Heart left ventricle (tissue), 16 donors: Measurements from ENCODE around the gene COLEC11. TPM values are rescaled to one million over a fixed set of nuclear protein-coding genes. Genes with fewer than 3 reads are reported as not detected.

ENCODE experiments used
- ATAC-seq, 4 donors: fragments of 200-7000 bp; cut with Tn5 transposase; one replicate each; pipeline ENCODE4 v1.9.1; 2020 to 2022; ENCODE audit warnings: moderate library complexity in 4 of 4, mild to moderate bottlenecking in 3 of 4, moderate number of reproducible peaks in 1 of 4
- DNase-seq, 5 donors: peaks; one replicate each; pipeline ENCODE4 v3.0.0-alpha.2; 2020
- H3K27ac ChIP-seq, 12 donors: fragments of 200-600 bp; sonication (generic) in 4 of 12; one replicate each; pipeline versions ENCODE4 v1.5.0 to v1.8.0; 2016 to 2022; ENCODE audit warnings: mild to moderate bottlenecking in 2 of 12
- H3K27me3 ChIP-seq, 9 donors: fragments of 200-600 bp; sonication (generic) in 2 of 9; one replicate each; pipeline versions ENCODE4 v1.5.1 to v1.8.0; 2016 to 2022; ENCODE audit warnings: mild to moderate bottlenecking in 3 of 9
- H3K36me3 ChIP-seq, 9 donors: fragments of 200-600 bp; sonication (generic) in 2 of 9; one replicate each; pipeline versions ENCODE4 v1.5.0 to v1.8.0; 2018 to 2022; ENCODE audit warnings: mild to moderate bottlenecking in 2 of 9
- H3K4me1 ChIP-seq, 12 donors: fragments of 200-600 bp; sonication (generic) in 4 of 12; one replicate each; pipeline versions ENCODE4 v1.5.0 to v1.8.0; 2016 to 2022; ENCODE audit warnings: mild to moderate bottlenecking in 3 of 12
- H3K4me3 ChIP-seq, 12 donors: fragments of 200-600 bp; sonication (generic) in 4 of 12; one replicate each; pipeline versions ENCODE4 v1.5.0 to v1.8.0; 2017 to 2022; ENCODE audit warnings: mild to moderate bottlenecking in 9 of 12, moderate library complexity in 4 of 12
- H3K9me3 ChIP-seq, 12 donors: fragments of 200-600 bp; sonication (generic) in 4 of 12; one replicate each; pipeline versions ENCODE4 v1.5.0 to v1.8.0; 2016 to 2022; ENCODE audit warnings: mild to moderate bottlenecking in 1 of 12
- POLR2A ChIP-seq, 2 donors: fragments of 450-650 bp; IDR thresholded peaks; one replicate each; pipeline ENCODE4 v1.6.1; 2017; ENCODE audit warnings: antibody characterized with exemption in 2 of 2, mild to moderate bottlenecking in 2 of 2, moderate library complexity in 2 of 2
- WGBS, 4 donors: extraction: QIAGEN DNeasy Blood & Tissue Kit in 2 of 4; methylation state at CpG; one replicate each; pipeline versions ENCODE4 v1.1.5 to v1.1.7; 2013 to 2018; 5-methylcytosine and 5-hydroxymethylcytosine counted together
- intact Hi-C, 10 donors: fragments of 100-400 bp; cut with DNase I; formaldehyde crosslinking; loops; one replicate each; pipeline versions ENCODE4 v1.11.1 to v1.14.2; 2022
- polyA plus RNA-seq, 2 donors: library from polyadenylated mRNA; stranded (reverse); fragments of 200-250 nt; gene quantifications; one replicate each; pipeline ENCODE4 v1.2.3, GENCODE V29; 2013
- total RNA-seq, 9 donors: library from RNA; depleted of rRNA in 2 of 9; stranded (reverse); fragments of >200 nt in 2 of 9; fragmentation: NEBNext Ultra II Directional in 3 of 9; extraction: Animal tissue kit (Norgen Biotek cat#: 25700) in 3 of 9; gene quantifications; one replicate each; pipeline versions ENCODE4 v1.1.0 to v1.2.4, GENCODE V29; 2016 to 2023
- TF ChIP-seq, protein P1 (sequence below), 12 donors: fragments of 200-600 bp; sonication (generic) in 4 of 12; IDR thresholded peaks; one replicate each; pipeline versions ENCODE4 v1.5.0 to v1.8.0; 2018 to 2022; ENCODE audit warnings: antibody characterized with exemption in 12 of 12, mild to moderate bottlenecking in 5 of 12
- donor health status: ischemic (EF 13 %, LVEDD 7.1; RV severe dilation, severe dysfunction).
- donor health status: healthy with polysubstance abuse.
- donor health status: DM: no; HTN: yes; CAD: no.
- donor health status: DM: no; HTN: no; CAD: no.
- donor health status: ischemic (EF 25% LVEDD 6.9; RV normal size, moderate dysfunction).
- donor health status: ischemic (EF 25% LVEDD 5.7; RV mildly dilated, moderate dysfunction).
- donor health status: healthy.
- donor health status: DM: yes; HTN: yes; CAD: no.
- donor health status: ischemic (EF 35%, LVEDD 5.7; RV mildly dilated, moderate dysfunction).
- donor health status: nonischemic (EF 11% LVEDD 7.7; RV severe dilation, severe dysfunction).
- donor health status: DM: yes; HTN: yes; CAD: no.
- donor health status: PGD.
- donor health status: ischemic (EF 29% LVEDD 5.4; RV normal size, mild dysfunction).
- donor health status: nonischemic (EF 23%, LVEDD 6.1; RV moderate dilation, normal function).

COLEC11 gene
- total and polyA plus RNA-seq, 11 donors = 2.3 to 12.5 (median 3.1) TPM

DNA sequence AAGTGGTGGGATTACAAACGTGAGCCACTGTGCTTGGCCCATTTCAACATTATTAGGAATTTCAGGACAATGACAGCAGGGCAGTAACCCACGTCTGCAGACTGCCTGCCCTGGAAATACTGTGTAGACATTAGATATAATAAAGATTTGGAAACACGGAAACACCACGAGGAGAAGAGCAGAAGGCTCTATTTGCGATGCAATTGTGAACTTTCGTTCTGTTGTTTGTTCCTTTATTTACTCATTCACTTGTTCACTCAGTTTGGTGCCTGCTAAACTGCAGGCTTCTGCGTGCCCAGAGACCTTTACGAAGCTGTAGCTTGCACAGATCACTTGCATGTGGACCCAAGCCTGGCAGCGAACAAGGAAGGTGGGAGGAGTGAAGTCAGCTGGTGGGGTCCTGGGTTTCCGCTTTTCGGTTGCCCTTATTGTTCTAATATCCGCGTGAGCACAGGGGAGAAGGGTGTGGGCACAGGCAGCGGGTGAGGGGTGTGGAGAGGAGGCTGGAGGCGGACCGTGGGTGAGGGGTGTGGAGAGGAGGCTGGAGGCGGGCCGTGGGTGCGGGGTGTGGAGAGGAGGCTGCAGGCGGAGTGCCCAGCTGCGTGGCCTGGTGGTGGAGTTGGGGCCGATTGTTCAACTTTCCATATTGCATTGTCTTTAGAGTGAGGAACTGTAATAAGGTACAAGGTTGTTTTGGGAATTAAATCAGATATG, 3.4 kb downstream of the COLEC11 start:
- intact Hi-C loops = loop anchor here in 3 of 10 donors (5.0 kb wide), 1 partner anchor 49 kb away; no protein-coding TSS in a partner anchor
- ATAC-seq = peak in 1 of 4 donors; percentile 40
- TF ChIP-seq, protein P1, sequence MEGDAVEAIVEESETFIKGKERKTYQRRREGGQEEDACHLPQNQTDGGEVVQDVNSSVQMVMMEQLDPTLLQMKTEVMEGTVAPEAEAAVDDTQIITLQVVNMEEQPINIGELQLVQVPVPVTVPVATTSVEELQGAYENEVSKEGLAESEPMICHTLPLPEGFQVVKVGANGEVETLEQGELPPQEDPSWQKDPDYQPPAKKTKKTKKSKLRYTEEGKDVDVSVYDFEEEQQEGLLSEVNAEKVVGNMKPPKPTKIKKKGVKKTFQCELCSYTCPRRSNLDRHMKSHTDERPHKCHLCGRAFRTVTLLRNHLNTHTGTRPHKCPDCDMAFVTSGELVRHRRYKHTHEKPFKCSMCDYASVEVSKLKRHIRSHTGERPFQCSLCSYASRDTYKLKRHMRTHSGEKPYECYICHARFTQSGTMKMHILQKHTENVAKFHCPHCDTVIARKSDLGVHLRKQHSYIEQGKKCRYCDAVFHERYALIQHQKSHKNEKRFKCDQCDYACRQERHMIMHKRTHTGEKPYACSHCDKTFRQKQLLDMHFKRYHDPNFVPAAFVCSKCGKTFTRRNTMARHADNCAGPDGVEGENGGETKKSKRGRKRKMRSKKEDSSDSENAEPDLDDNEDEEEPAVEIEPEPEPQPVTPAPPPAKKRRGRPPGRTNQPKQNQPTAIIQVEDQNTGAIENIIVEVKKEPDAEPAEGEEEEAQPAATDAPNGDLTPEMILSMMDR (IDR thresholded peaks at IDR 0.05) = no peak
- no peak for TF ChIP-seq POLR2A (IDR thresholded peaks at IDR 0.05)
- Histone ChIP-seq H3K27ac (no peak overlapping the region), H3K27me3 (peaks cover 0 to 5% (median 0%) of the 10 kb centered on the region in 9 donors), H3K9me3 (no peaks in the 10 kb centered on the region), H3K4me1 (peaks cover 0 to 14% (median 8%) of the 10 kb centered on the region in 12 donors), H3K36me3 (no peaks in the 10 kb centered on the region), H3K4me3 (no peak overlapping the region)
- WGBS, 4 donors = 71 to 83% (median 78%) methylated on average over 22 of the region's 22 CpGs
- DNase-seq = no peak

DNA sequence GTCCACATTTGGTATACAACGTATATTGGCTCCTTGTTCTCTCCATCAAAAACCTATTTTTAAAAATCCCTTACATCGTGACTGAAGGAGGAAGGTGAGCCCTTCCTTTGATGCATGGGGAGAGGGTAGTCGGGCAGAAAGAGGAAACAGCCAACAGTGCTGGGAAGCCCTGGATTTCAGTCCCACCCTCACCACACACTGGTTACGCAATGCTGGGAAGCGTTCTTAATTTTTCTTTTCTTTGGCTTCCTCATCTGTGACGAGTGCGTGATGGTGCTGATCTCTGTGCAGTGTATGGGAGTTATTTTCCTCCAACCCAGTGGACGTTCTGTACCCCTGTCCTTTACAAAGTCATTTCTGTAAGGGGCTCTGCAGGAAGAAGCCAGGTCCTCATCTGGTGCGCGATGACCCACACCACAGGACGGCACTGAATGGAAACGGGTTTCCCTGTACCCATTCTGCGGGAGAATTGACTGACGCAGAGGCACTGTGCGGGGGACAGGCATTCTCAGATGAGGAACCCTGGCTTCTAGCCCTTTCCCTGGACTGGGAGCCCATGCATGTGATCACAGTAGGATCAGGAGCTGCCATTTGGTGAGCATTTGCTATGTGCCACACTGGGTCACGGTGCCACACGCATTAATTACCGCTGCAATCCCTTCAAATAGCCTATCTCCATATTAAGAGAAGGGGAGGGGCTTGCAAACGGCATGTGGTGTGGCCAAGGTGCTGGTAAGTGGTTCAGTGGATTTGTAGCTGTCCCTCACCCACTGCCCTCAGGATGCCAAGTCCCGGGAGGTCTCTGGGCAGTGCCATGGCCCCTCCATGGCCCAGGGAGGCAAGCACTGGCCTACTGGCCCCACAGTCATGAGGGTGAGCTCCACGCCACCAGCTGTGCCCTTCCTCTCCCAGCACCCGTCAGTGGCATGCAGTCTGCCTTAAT, 4.3 kb downstream of the COLEC11 start:
- no peak for DNase-seq
- intact Hi-C loops = loop anchor here in 3 of 10 donors (5.0 kb wide), 1 partner anchor 48 kb away; no protein-coding TSS in a partner anchor
- TF ChIP-seq, protein P1 (IDR thresholded peaks at IDR 0.05) = no peak
- TF ChIP-seq POLR2A (IDR thresholded peaks at IDR 0.05) = no peak
- 84 to 88% (median 87%) methylated on average over 18 to 22 of the region's 22 CpGs for WGBS, 4 donors
- Histone ChIP-seq H3K27me3 (peaks cover 0 to 5% (median 0%) of the 10 kb centered on the region in 9 donors), H3K27ac (no peak overlapping the region), H3K4me3 (no peak overlapping the region), H3K4me1 (peaks cover 0 to 14% (median 8%) of the 10 kb centered on the region in 12 donors), H3K36me3 (no peaks in the 10 kb centered on the region), H3K9me3 (no peaks in the 10 kb centered on the region)
- no peak for ATAC-seq

DNA sequence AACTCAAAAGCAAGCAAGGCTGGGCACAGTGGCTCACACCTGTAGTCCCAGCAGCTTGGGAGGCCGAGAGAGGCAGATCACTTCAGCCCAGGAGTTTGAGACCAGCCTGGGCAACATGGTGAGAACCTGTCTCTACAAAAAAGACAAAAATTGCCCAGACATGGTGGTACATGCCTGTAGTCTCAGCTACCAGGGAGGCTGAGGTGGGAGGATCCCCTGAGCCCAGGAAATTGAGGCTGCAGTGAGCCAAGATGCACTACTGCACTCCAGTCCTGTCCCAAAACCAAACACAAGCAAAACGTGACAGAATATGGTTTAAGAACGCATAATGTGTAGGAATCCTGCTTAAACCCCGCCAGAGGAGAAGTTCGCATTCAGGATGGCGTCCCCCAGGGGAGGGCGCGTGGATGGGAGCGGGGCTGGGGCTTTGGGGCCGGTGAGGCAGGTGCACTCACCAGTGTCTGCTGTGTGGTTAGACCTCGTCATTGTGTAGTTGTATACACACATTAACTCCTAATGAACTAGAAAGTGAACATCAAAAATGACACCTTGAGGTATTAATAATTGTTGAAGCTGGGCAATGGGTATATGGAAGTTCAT, 5.4 kb downstream of the COLEC11 start:
- Histone ChIP-seq H3K27ac (no peak overlapping the region), H3K4me1 (peaks cover 0 to 3% (median under 1%) of the 10 kb centered on the region in 12 donors), H3K27me3 (peaks cover 0 to 4% (median 0%) of the 10 kb centered on the region in 9 donors), H3K4me3 (no peak overlapping the region), H3K36me3 (no peaks in the 10 kb centered on the region), H3K9me3 (no peaks in the 10 kb centered on the region)
- 87 to 90% (median 88%) methylated on average over 11 of the region's 11 CpGs for WGBS, 4 donors
- DNase-seq (no peak), ATAC-seq (no peak)
- TF ChIP-seq, protein P1 (IDR thresholded peaks at IDR 0.05) = no peak
- TF ChIP-seq POLR2A (IDR thresholded peaks at IDR 0.05) = no peak
- intact Hi-C loops = no loop called here
